ENCODE results near the gene TCF7L2. TPM values are rescaled to one million over a fixed set of nuclear protein-coding genes. Genes with fewer than 3 reads are reported as not detected.

TCF7L2 gene
- total and polyA plus RNA-seq, 4 donors: 9.1 to 32.3 (median 21.4) TPM

DNA sequence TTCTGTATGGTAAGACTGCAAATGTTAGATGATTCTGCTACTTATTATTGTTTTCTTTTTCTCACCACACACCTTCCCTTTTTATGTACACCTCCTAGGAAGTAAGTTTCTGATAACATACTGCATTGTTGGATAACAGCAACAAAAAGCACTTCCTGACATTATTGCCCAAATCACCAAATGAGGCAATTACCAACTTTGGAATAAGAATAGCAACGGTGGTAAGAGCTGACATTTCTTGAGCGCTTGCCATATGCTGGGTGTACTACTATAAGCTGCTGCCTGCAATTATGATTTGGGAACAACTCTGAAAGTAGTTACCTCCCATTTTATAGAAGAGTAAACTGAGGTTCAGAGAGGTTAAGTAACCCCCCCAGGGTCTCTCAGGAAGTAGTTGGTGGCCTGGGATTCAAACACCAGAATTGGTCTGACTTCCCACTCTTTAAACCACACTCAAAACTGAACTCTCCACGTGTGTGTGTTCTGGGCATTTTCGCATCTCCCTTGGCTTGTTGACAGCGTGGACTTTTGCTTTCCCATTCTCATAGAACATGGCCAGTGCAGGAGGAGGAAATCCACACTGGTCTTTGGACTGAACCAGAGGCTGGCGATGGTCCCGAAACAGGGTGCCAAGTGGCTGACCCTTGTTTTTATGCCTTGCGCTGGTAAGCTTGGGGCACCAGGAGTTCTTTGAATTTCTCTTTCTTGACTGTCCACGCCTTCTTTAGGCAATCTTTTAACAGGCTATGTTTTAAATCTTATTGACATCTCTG is 71.4 kb downstream of the TCF7L2 start:
- H3K9ac ChIP-seq (ENCODE audit: insufficient read depth in 1 of 2, low read length in 2 of 2): no peak overlapping the region
- H3K9me3 ChIP-seq (ENCODE audit: control insufficient read depth in 4 of 4, insufficient read depth in 3 of 4, low read length in 3 of 4): no peaks in the 10 kb centered on the region
- H3K4me3 ChIP-seq: no peak overlapping the region
- H3K27ac ChIP-seq (ENCODE audit: low read depth in 1 of 2, low read length in 1 of 2): no peak overlapping the region
- DNase-seq (no peak), ATAC-seq (ENCODE audit: insufficient read depth, low FRiP score) (no peak)
- H3K27me3 ChIP-seq (ENCODE audit: control insufficient read depth in 3 of 3, insufficient read depth in 3 of 3, low read length in 2 of 3): no peaks in the 10 kb centered on the region
- H3K36me3 ChIP-seq (ENCODE audit: control insufficient read depth in 4 of 4, insufficient read depth in 4 of 4, low read length in 4 of 4): peaks cover 0 to 2% (median 0%) of the 10 kb centered on the region in 4 donors
- H3K4me1 ChIP-seq (ENCODE audit: control insufficient read depth in 5 of 5, insufficient read depth in 5 of 5, low read length in 5 of 5): peaks cover 13 to 32% (median 25%) of the 10 kb centered on the region in 5 donors
- WGBS, 2 donors: 57 to 69% methylated on average over 9 of the region's 9 CpGs
- TF ChIP-seq, protein P1, sequence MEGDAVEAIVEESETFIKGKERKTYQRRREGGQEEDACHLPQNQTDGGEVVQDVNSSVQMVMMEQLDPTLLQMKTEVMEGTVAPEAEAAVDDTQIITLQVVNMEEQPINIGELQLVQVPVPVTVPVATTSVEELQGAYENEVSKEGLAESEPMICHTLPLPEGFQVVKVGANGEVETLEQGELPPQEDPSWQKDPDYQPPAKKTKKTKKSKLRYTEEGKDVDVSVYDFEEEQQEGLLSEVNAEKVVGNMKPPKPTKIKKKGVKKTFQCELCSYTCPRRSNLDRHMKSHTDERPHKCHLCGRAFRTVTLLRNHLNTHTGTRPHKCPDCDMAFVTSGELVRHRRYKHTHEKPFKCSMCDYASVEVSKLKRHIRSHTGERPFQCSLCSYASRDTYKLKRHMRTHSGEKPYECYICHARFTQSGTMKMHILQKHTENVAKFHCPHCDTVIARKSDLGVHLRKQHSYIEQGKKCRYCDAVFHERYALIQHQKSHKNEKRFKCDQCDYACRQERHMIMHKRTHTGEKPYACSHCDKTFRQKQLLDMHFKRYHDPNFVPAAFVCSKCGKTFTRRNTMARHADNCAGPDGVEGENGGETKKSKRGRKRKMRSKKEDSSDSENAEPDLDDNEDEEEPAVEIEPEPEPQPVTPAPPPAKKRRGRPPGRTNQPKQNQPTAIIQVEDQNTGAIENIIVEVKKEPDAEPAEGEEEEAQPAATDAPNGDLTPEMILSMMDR (IDR thresholded peaks at IDR 0.05; ENCODE audit: control extremely low read depth, extremely low read depth): no peak

GRCh38 chr10:113022265-113022664 is 72.2 kb downstream of the TCF7L2 start:
- H3K9ac ChIP-seq (ENCODE audit: insufficient read depth in 1 of 2, low read length in 2 of 2): no peak overlapping the region
- no peak overlapping the region for H3K4me3 ChIP-seq
- 83 to 94% methylated on average over 7 of the region's 7 CpGs for WGBS, 2 donors
- H3K27me3 ChIP-seq (ENCODE audit: control insufficient read depth in 3 of 3, insufficient read depth in 3 of 3, low read length in 2 of 3): no peaks in the 10 kb centered on the region
- peaks cover 0 to 2% (median 0%) of the 10 kb centered on the region in 4 donors for H3K36me3 ChIP-seq (ENCODE audit: control insufficient read depth in 4 of 4, insufficient read depth in 4 of 4, low read length in 4 of 4)
- ATAC-seq (ENCODE audit: insufficient read depth, low FRiP score) (no peak), DNase-seq (no peak)
- no peak overlapping the region for H3K27ac ChIP-seq (ENCODE audit: low read depth in 1 of 2, low read length in 1 of 2)
- H3K4me1 ChIP-seq (ENCODE audit: control insufficient read depth in 5 of 5, insufficient read depth in 5 of 5, low read length in 5 of 5): peaks cover 15 to 40% (median 30%) of the 10 kb centered on the region in 5 donors
- TF ChIP-seq, protein P1 (IDR thresholded peaks at IDR 0.05; ENCODE audit: control extremely low read depth, extremely low read depth): no peak
- no peaks in the 10 kb centered on the region for H3K9me3 ChIP-seq (ENCODE audit: control insufficient read depth in 4 of 4, insufficient read depth in 3 of 4, low read length in 3 of 4)

DNA sequence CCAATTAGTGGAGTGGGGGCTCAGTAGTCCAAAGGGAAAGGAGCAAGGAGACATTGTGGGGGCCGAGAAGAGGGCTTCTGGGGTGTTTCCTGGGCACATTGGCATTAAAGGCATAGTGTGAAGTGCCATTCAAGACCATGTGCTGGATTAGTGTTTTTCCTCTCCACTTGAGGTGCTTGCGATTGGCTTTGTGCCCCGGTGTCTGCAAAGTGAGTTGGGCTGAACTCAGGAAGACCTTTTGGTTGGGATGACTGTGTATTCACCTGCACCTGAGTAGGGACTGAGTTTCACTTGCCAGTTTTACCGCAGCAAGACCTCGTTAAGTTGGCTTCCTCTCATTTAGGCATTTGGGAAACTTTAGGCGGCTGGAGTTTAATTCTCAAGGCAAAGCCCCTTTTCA is 73.0 kb downstream of the TCF7L2 start:
- Histone ChIP-seq H3K9ac (ENCODE audit: insufficient read depth in 1 of 2, low read length in 2 of 2) (no peak overlapping the region), H3K4me3 (no peak overlapping the region), H3K27me3 (ENCODE audit: control insufficient read depth in 3 of 3, insufficient read depth in 3 of 3, low read length in 2 of 3) (no peaks in the 10 kb centered on the region), H3K36me3 (ENCODE audit: control insufficient read depth in 4 of 4, insufficient read depth in 4 of 4, low read length in 4 of 4) (peaks cover 0 to under 1% (median 0%) of the 10 kb centered on the region in 4 donors), H3K27ac (ENCODE audit: low read depth in 1 of 2, low read length in 1 of 2) (no peak overlapping the region), H3K9me3 (ENCODE audit: control insufficient read depth in 4 of 4, insufficient read depth in 3 of 4, low read length in 3 of 4) (no peaks in the 10 kb centered on the region), H3K4me1 (ENCODE audit: control insufficient read depth in 5 of 5, insufficient read depth in 5 of 5, low read length in 5 of 5) (peaks cover 22 to 47% (median 35%) of the 10 kb centered on the region in 5 donors)
- TF ChIP-seq, protein P1 (IDR thresholded peaks at IDR 0.05; ENCODE audit: control extremely low read depth, extremely low read depth): no peak
- peak; percentile 50 to 79 (median 50) for DNase-seq
- peak; percentile 37 for ATAC-seq (ENCODE audit: insufficient read depth, low FRiP score)
- 72 to 86% methylated on average over 6 of the region's 6 CpGs for WGBS, 2 donors
